Body of pancreas (tissue), 4 donors: Measurements from ENCODE around the gene SBK2. TPM values are rescaled to one million over a fixed set of nuclear protein-coding genes. Genes with fewer than 3 reads are reported as not detected.
A peak's percentile ranks its signal among the peaks of the same experiment; 100 is the strongest.

Source experiments
- ATAC-seq: fragments of 150-250 bp; one replicate; pipeline ENCODE4 v1.9.1; 2016
- DNase-seq, 4 donors: peaks; one replicate each; pipeline ENCODE4 v3.0.0-alpha.2; 2019
- H3K27ac ChIP-seq, 4 donors: fragments of 200-600 bp; sonication (generic); 1 replicate in 3 of 4; 2 replicates in 1 of 4; pipeline versions ENCODE4 v1.5.1 to v1.6.1; 2016 to 2019; ENCODE audit warnings: mild to moderate bottlenecking in 1 of 4, mixed read lengths in 1 of 4, moderate library complexity in 1 of 4
- H3K27me3 ChIP-seq, 2 donors: fragments of 200-600 bp; sonication (generic); one replicate each; pipeline ENCODE4 v1.6.0; 2016; ENCODE audit warnings: mild to moderate bottlenecking in 1 of 2
- H3K36me3 ChIP-seq, 2 donors: fragments of 200-600 bp; sonication (generic); replicated peaks in 1 of 2; 2 replicates each; pipeline ENCODE4 v1.5.1; 2016; ENCODE audit warnings: low read depth in 2 of 2; ENCODE audit not compliant: insufficient read depth in 1 of 2
- H3K4me1 ChIP-seq: fragments of 200-600 bp; sonication (generic); one replicate; pipeline ENCODE4 v1.6.0; 2016
- H3K4me3 ChIP-seq, 2 donors: fragments of 200-600 bp; sonication (generic); 1 replicate in 1 of 2; 2 replicates in 1 of 2; pipeline ENCODE4 v1.5.1; 2016 to 2019
- H3K9me3 ChIP-seq, 3 donors: fragments of 200-600 bp; sonication (generic); 1 replicate in 2 of 3; 2 replicates in 1 of 3; pipeline ENCODE4 v1.5.1; 2016
- CTCF ChIP-seq, 7 experiments: fragments of 450-650 bp in 4 of 7; fragments of 200-600 bp in 3 of 7; sonication (generic) in 3 of 7; IDR thresholded peaks; one replicate each; pipeline ENCODE4 v1.5.1; 2016 to 2019; ENCODE audit warnings: antibody characterized with exemption in 7 of 7
- POLR2A ChIP-seq, 3 donors: fragments of 450-650 bp; IDR thresholded peaks; one replicate each; pipeline ENCODE4 v1.6.1; 2016; ENCODE audit warnings: antibody characterized with exemption in 3 of 3, mild to moderate bottlenecking in 2 of 3
- WGBS, 2 donors: methylation state at CpG; one replicate each; pipeline ENCODE4 v1.1.5; 2017; 5-methylcytosine and 5-hydroxymethylcytosine counted together
- intact Hi-C: fragments of 100-400 bp; cut with DNase I; formaldehyde crosslinking; loops from one replicate; pipeline ENCODE4 v1.15.1; 2023
- total RNA-seq, 2 donors: library from RNA; depleted of rRNA; stranded (reverse); fragments of >200 nt; gene quantifications; one replicate each; pipeline ENCODE4 v1.1.0, GENCODE V29; 2016

SBK2 gene
- total RNA-seq, 2 donors from 2014 or later: not detected

- H3K4me3 ChIP-seq: no peak overlapping the region
- H3K27me3 ChIP-seq: no peaks in the 10 kb centered on the region
- no peak overlapping the region for H3K27ac ChIP-seq
- H3K36me3 ChIP-seq: no peaks in the 10 kb centered on the region
- no peaks in the 10 kb centered on the region for H3K9me3 ChIP-seq
- DNase-seq: peak in 1 of 4 donors; percentile 13
- TF ChIP-seq POLR2A (IDR thresholded peaks at IDR 0.05): no peak
- TF ChIP-seq CTCF (IDR thresholded peaks at IDR 0.05): no peak
- ATAC-seq: no peak
- intact Hi-C loops: no loop called here
- WGBS, 2 donors: 36 to 59% methylated on average over 4 to 10 of the region's 10 CpGs
- no peaks in the 10 kb centered on the region for H3K4me1 ChIP-seq
Observed at GRCh38 chr19:55540619-55541018, 3.7 kb upstream of the SBK2 start.

- no peaks in the 10 kb centered on the region for H3K9me3 ChIP-seq
- H3K27ac ChIP-seq: no peak overlapping the region
- no peak for ATAC-seq
- TF ChIP-seq POLR2A (IDR thresholded peaks at IDR 0.05) (no peak), CTCF (IDR thresholded peaks at IDR 0.05) (no peak)
- intact Hi-C loops: no loop called here
- no peak for DNase-seq
- no peaks in the 10 kb centered on the region for H3K36me3 ChIP-seq
- no peaks in the 10 kb centered on the region for H3K4me1 ChIP-seq
- WGBS, 2 donors: 72 to 75% methylated on average over 21 to 33 of the region's 33 CpGs
- no peaks in the 10 kb centered on the region for H3K27me3 ChIP-seq
- no peak overlapping the region for H3K4me3 ChIP-seq
Observed at GRCh38 chr19:55539090-55539984, 2.4 kb upstream of the SBK2 start.

- H3K4me1 ChIP-seq: no peaks in the 10 kb centered on the region
- H3K27me3 ChIP-seq: no peaks in the 10 kb centered on the region
- DNase-seq: no peak
- no peak overlapping the region for H3K27ac ChIP-seq
- no peaks in the 10 kb centered on the region for H3K36me3 ChIP-seq
- WGBS, 2 donors: 82 to 83% methylated on average over 5 of the region's 5 CpGs
- no peaks in the 10 kb centered on the region for H3K9me3 ChIP-seq
- no peak for ATAC-seq
- no peak overlapping the region for H3K4me3 ChIP-seq
- intact Hi-C loops: no loop called here
- TF ChIP-seq CTCF (IDR thresholded peaks at IDR 0.05): no peak
- TF ChIP-seq POLR2A (IDR thresholded peaks at IDR 0.05): no peak
Observed at GRCh38 chr19:55538132-55538531, 1.2 kb upstream of the SBK2 start.

- 62 to 65% methylated on average over 5 of the region's 5 CpGs for WGBS, 2 donors
- no peak for TF ChIP-seq CTCF (IDR thresholded peaks at IDR 0.05)
- no peak for TF ChIP-seq POLR2A (IDR thresholded peaks at IDR 0.05)
- ATAC-seq (no peak), DNase-seq (no peak)
- no peaks in the 10 kb centered on the region for H3K9me3 ChIP-seq
- intact Hi-C loops: no loop called here
- no peak overlapping the region for H3K27ac ChIP-seq
- H3K4me1 ChIP-seq: no peaks in the 10 kb centered on the region
- no peak overlapping the region for H3K4me3 ChIP-seq
- H3K27me3 ChIP-seq: no peaks in the 10 kb centered on the region
- H3K36me3 ChIP-seq: no peaks in the 10 kb centered on the region
Observed at GRCh38 chr19:55537741-55538111, 793 bp upstream of the SBK2 start.

GRCh38 chr19:55536366-55536765, 567 bp downstream of the SBK2 start:
- H3K27ac ChIP-seq: no peak overlapping the region
- no peak overlapping the region for H3K4me3 ChIP-seq
- H3K27me3 ChIP-seq: no peaks in the 10 kb centered on the region
- TF ChIP-seq CTCF (IDR thresholded peaks at IDR 0.05) (no peak), POLR2A (IDR thresholded peaks at IDR 0.05) (no peak)
- no peaks in the 10 kb centered on the region for H3K9me3 ChIP-seq
- H3K36me3 ChIP-seq: no peaks in the 10 kb centered on the region
- DNase-seq: no peak
- WGBS, 2 donors: 68% methylated on average over 11 of the region's 11 CpGs; no CpG with 5 or more reads in 1 of the 2 donors
- intact Hi-C loops: no loop called here
- ATAC-seq: no peak
- H3K4me1 ChIP-seq: no peaks in the 10 kb centered on the region
